ENCODE results near the gene ENOX2.

ENOX2 gene

GRCh38 chrX:130694983-130695382, 208.0 kb downstream of the ENOX2 start:
- DNase-seq, result no peak

- DNase-seq, result no peak
These were observed 211.4 kb downstream of the ENOX2 start for GRCh38 chrX:130691576-130691975.

GRCh38 chrX:130688360-130688759, 214.6 kb downstream of the ENOX2 start:
- DNase-seq, result no peak

GRCh38 chrX:130682990-130683389, 220.0 kb downstream of the ENOX2 start:
- no peak for DNase-seq

- DNase-seq, result no peak
These were observed 222.6 kb downstream of the ENOX2 start for GRCh38 chrX:130680164-130681035.

GRCh38 chrX:130676861-130677260, 226.1 kb downstream of the ENOX2 start:
- DNase-seq, result no peak

- no peak for DNase-seq
These were observed 230.8 kb downstream of the ENOX2 start for GRCh38 chrX:130672214-130672613.

GRCh38 chrX:130669233-130669632, 233.8 kb downstream of the ENOX2 start:
- DNase-seq, result no peak

- DNase-seq, result no peak
These were observed 237.7 kb downstream of the ENOX2 start for GRCh38 chrX:130665263-130665662.

- no peak for DNase-seq
These were observed 244.7 kb downstream of the ENOX2 start for GRCh38 chrX:130658310-130658709.

GRCh38 chrX:130654409-130654950, 248.5 kb downstream of the ENOX2 start:
- DNase-seq, result no peak

GRCh38 chrX:130652824-130653578, 250.0 kb downstream of the ENOX2 start:
- no peak for DNase-seq

- DNase-seq, result no peak
These were observed 253.3 kb downstream of the ENOX2 start for GRCh38 chrX:130649738-130650137.

- DNase-seq, result no peak
These were observed 255.5 kb downstream of the ENOX2 start for GRCh38 chrX:130647468-130647867.

- DNase-seq, result no peak
These were observed 256.9 kb downstream of the ENOX2 start for GRCh38 chrX:130645955-130646583.

- no peak for DNase-seq
These were observed 265.4 kb downstream of the ENOX2 start for GRCh38 chrX:130637591-130637990.

GRCh38 chrX:130636277-130636676, 266.7 kb downstream of the ENOX2 start:
- no peak for DNase-seq

GRCh38 chrX:130631011-130631410, 272.0 kb downstream of the ENOX2 start:
- no peak for DNase-seq

GRCh38 chrX:130628516-130628915, 274.5 kb downstream of the ENOX2 start:
- DNase-seq, result no peak

GRCh38 chrX:130626521-130626920, 276.5 kb downstream of the ENOX2 start:
- DNase-seq, result no peak

GRCh38 chrX:130625386-130625785, 277.6 kb downstream of the ENOX2 start:
- DNase-seq, result no peak

GRCh38 chrX:130623518-130623917, 279.5 kb downstream of the ENOX2 start:
- DNase-seq, result no peak

GRCh38 chrX:130615941-130616340, 287.1 kb downstream of the ENOX2 start:
- no peak for DNase-seq
